Upper lobe of right lung (tissue), 1 donor: ENCODE measurements around the gene SGO2. TPM values are rescaled to one million over a fixed set of nuclear protein-coding genes. Genes with fewer than 3 reads are reported as not detected.
A peak's percentile ranks its signal among the peaks of the same experiment; 100 is the strongest.

Source experiments
- ATAC-seq: fragments of 200-7000 bp; cut with Tn5 transposase; one replicate; pipeline ENCODE4 v1.9.1; 2020; ENCODE audit warnings: mild to moderate bottlenecking, moderate library complexity
- DNase-seq: peaks from one replicate; pipeline ENCODE4 v3.0.0-alpha.2; 2020
- H3K27ac ChIP-seq: fragments of 200-600 bp; one replicate; pipeline ENCODE4 v1.8.0; 2022
- H3K27me3 ChIP-seq: fragments of 200-600 bp; one replicate; pipeline ENCODE4 v1.8.0; 2022; ENCODE audit warnings: mild to moderate bottlenecking
- H3K36me3 ChIP-seq: fragments of 200-600 bp; one replicate; pipeline ENCODE4 v1.8.0; 2022
- H3K4me1 ChIP-seq: fragments of 200-600 bp; one replicate; pipeline ENCODE4 v1.8.0; 2022
- H3K4me3 ChIP-seq: fragments of 200-600 bp; one replicate; pipeline ENCODE4 v1.8.0; 2022; ENCODE audit warnings: mild to moderate bottlenecking
- H3K9me3 ChIP-seq: fragments of 200-600 bp; one replicate; pipeline ENCODE4 v1.8.0; 2022
- CTCF ChIP-seq: fragments of 200-600 bp; IDR thresholded peaks from one replicate; pipeline ENCODE4 v1.8.0; 2022; ENCODE audit warnings: antibody characterized with exemption
- intact Hi-C: fragments of 100-400 bp; cut with DNase I; formaldehyde crosslinking; loops from one replicate; pipeline ENCODE4 v1.11.0; 2022
- total RNA-seq: library from RNA; stranded (reverse); fragmentation: NEBNext Ultra II Directional; extraction: Animal tissue kit (Norgen Biotek cat#: 25700); gene quantifications from one replicate; pipeline ENCODE4 v1.2.1, GENCODE V29; 2021
- donor health status: DM: no; HTN: yes; CAD: no; lungs with severe emphysema.

Gene SGO2
- total RNA-seq, 1 donor from 2014 or later = 2.1 TPM

- Histone ChIP-seq H3K4me3 (no peak overlapping the region), H3K36me3 (no peaks in the 10 kb centered on the region), H3K9me3 (no peaks in the 10 kb centered on the region), H3K4me1 (no peaks in the 10 kb centered on the region), H3K27me3 (no peaks in the 10 kb centered on the region), H3K27ac (no peak overlapping the region)
- DNase-seq (no peak), ATAC-seq (no peak)
- TF ChIP-seq CTCF = no peak
- intact Hi-C loops = no loop called here
These were observed 87.7 kb downstream of the SGO2 start for GRCh38 chr2:200613692-200614091.

- intact Hi-C loops = no loop called here
- no peaks in the 10 kb centered on the region for H3K4me1 ChIP-seq
- no peak overlapping the region for H3K27ac ChIP-seq
- TF ChIP-seq CTCF = no peak
- no peak for DNase-seq
- no peaks in the 10 kb centered on the region for H3K27me3 ChIP-seq
- no peak for ATAC-seq
- no peak overlapping the region for H3K4me3 ChIP-seq
- H3K36me3 ChIP-seq = no peaks in the 10 kb centered on the region
- no peaks in the 10 kb centered on the region for H3K9me3 ChIP-seq
These were observed 88.2 kb downstream of the SGO2 start for GRCh38 chr2:200614249-200614648.

GRCh38 chr2:200615247-200615646 is 89.2 kb downstream of the SGO2 start:
- peak; percentile 76 for ATAC-seq
- intact Hi-C loops = no loop called here
- H3K4me1 ChIP-seq = no peaks in the 10 kb centered on the region
- no peak overlapping the region for H3K27ac ChIP-seq
- no peak for DNase-seq
- no peaks in the 10 kb centered on the region for H3K9me3 ChIP-seq
- H3K36me3 ChIP-seq = no peaks in the 10 kb centered on the region
- H3K4me3 ChIP-seq = no peak overlapping the region
- TF ChIP-seq CTCF = no peak
- no peaks in the 10 kb centered on the region for H3K27me3 ChIP-seq

- ATAC-seq (peak; percentile 33), DNase-seq (no peak)
- Histone ChIP-seq H3K36me3 (no peaks in the 10 kb centered on the region), H3K27ac (no peak overlapping the region), H3K4me1 (no peaks in the 10 kb centered on the region), H3K9me3 (no peaks in the 10 kb centered on the region), H3K4me3 (no peak overlapping the region), H3K27me3 (no peaks in the 10 kb centered on the region)
- no peak for TF ChIP-seq CTCF
- intact Hi-C loops = no loop called here
These were observed 90.2 kb downstream of the SGO2 start for GRCh38 chr2:200616193-200616592.

GRCh38 chr2:200616656-200617055 is 90.6 kb downstream of the SGO2 start:
- Histone ChIP-seq H3K4me1 (no peaks in the 10 kb centered on the region), H3K4me3 (no peak overlapping the region), H3K36me3 (no peaks in the 10 kb centered on the region), H3K27me3 (no peaks in the 10 kb centered on the region), H3K9me3 (no peaks in the 10 kb centered on the region), H3K27ac (no peak overlapping the region)
- no peak for DNase-seq
- intact Hi-C loops = no loop called here
- no peak for TF ChIP-seq CTCF
- no peak for ATAC-seq
